Raji (cell line): ENCODE measurements around the gene SIRT2.

Source experiments
- POLR2A ChIP-seq: IDR thresholded peaks from 2 replicates; pipeline ENCODE4 v1.6.1; 2011; ENCODE audit warnings: low read depth, low read length, control low read depth; ENCODE audit not compliant: insufficient read depth

SIRT2 gene

GRCh38 chr19:38911388-38912001 is 12.1 kb upstream of the SIRT2 start:
- no peak for TF ChIP-seq POLR2A

GRCh38 chr19:38910488-38910887 is 11.1 kb upstream of the SIRT2 start:
- no peak for TF ChIP-seq POLR2A

GRCh38 chr19:38908911-38909310 is 9.5 kb upstream of the SIRT2 start:
- TF ChIP-seq POLR2A: no peak

- no peak for TF ChIP-seq POLR2A
Observed at GRCh38 chr19:38907670-38908069, 8.3 kb upstream of the SIRT2 start.

GRCh38 chr19:38907227-38907626 is 7.8 kb upstream of the SIRT2 start:
- TF ChIP-seq POLR2A: no peak

GRCh38 chr19:38905620-38906019 is 6.2 kb upstream of the SIRT2 start:
- no peak for TF ChIP-seq POLR2A

GRCh38 chr19:38904581-38905539 is 5.4 kb upstream of the SIRT2 start:
- TF ChIP-seq POLR2A: no peak

- TF ChIP-seq POLR2A: no peak
Observed at GRCh38 chr19:38901683-38902082, 2.3 kb upstream of the SIRT2 start.

GRCh38 chr19:38900743-38901190 is 1.3 kb upstream of the SIRT2 start:
- no peak for TF ChIP-seq POLR2A

GRCh38 chr19:38900202-38900629 is 798 bp upstream of the SIRT2 start:
- peak; percentile 41 for TF ChIP-seq POLR2A

- no peak for TF ChIP-seq POLR2A
Observed at GRCh38 chr19:38898788-38899446, 501 bp downstream of the SIRT2 start.

- TF ChIP-seq POLR2A: no peak
Observed at GRCh38 chr19:38894968-38895367, 4.5 kb downstream of the SIRT2 start.

- no peak for TF ChIP-seq POLR2A
Observed at GRCh38 chr19:38893341-38893771, 6.1 kb downstream of the SIRT2 start.

- TF ChIP-seq POLR2A: no peak
Observed at GRCh38 chr19:38892841-38893240, 6.6 kb downstream of the SIRT2 start.

GRCh38 chr19:38891771-38892170 is 7.6 kb downstream of the SIRT2 start:
- TF ChIP-seq POLR2A: no peak
